GM12878 (cell line): ENCODE data around the gene A3GALT2. TPM values are rescaled to one million over a fixed set of nuclear protein-coding genes. Genes with fewer than 3 reads are reported as not detected.

Experiments used
- ATAC-seq: fragments of 200-7000 bp; cut with Tn5 transposase; 3 replicates; pipeline ENCODE4 v1.9.1; 2020; ENCODE audit warnings: mild to moderate bottlenecking, moderate library complexity
- BruUV-seq: library from RNA; stranded (reverse); fragments of 400-500 nt; replicated peaks from 2 replicates; lab custom pipeline; 2021; lab: Mats Ljungman, UMichigan
- CTCF ChIA-PET: fragments of 300-600 bp; sonication (Branson Sonifier 250); formaldehyde crosslinking; extraction: SDS; loops from one replicate; lab custom pipeline; 2021; ENCODE audit warnings: inconsistent platforms; lab: Yijun Ruan, JAX
- POLR2A ChIA-PET: fragments of 350-600 bp; formaldehyde crosslinking; extraction: SDS; loops from one replicate; lab custom pipeline; 2021; ENCODE audit warnings: inconsistent platforms; lab: Charles Lee
- RAD21 ChIA-PET: fragments of 300-600 bp; sonication (Branson Sonifier 250); formaldehyde crosslinking; loops from one replicate; lab custom pipeline; 2023; ENCODE audit warnings: antibody characterized with exemption; ENCODE audit not compliant: unreplicated experiment; lab: Charles Lee
- SMC1A ChIA-PET: fragments of 300-600 bp; sonication (Branson Sonifier 250); formaldehyde crosslinking; loops from one replicate; lab custom pipeline; 2023; ENCODE audit not compliant: unreplicated experiment, uncharacterized antibody; lab: Charles Lee
- DNase-seq: peaks from one replicate; pipeline ENCODE4 v3.0.0-alpha.2; 2011; ENCODE audit warnings: low read depth, low spot score
- FAIRE-seq: peaks from 3 replicates; lab custom pipeline; 2011; peaks lifted over from hg19 to GRCh38; lab: Jason Lieb, UNC
- H2AFZ ChIP-seq: 2 replicates; pipeline ENCODE4 v1.6.0; 2011; ENCODE audit warnings: low read depth, low read length, control low read depth; ENCODE audit not compliant: control insufficient read depth
- H3K27ac ChIP-seq: 2 replicates; pipeline ENCODE4 v1.5.1; 2011; ENCODE audit warnings: control low read depth; ENCODE audit not compliant: control insufficient read depth, insufficient read depth
- H3K27me3 ChIP-seq, 2 experiments: replicated peaks in 1 of 2; 2 replicates each; pipeline versions ENCODE4 v1.6.0 to v1.6.1; 2011; ENCODE audit warnings: low read length in 1 of 2; ENCODE audit not compliant: control insufficient read depth in 2 of 2, insufficient read depth in 2 of 2
- H3K36me3 ChIP-seq, 2 experiments: 2 replicates each; pipeline ENCODE4 v1.5.1; 2011; ENCODE audit warnings: low read length in 1 of 2; ENCODE audit not compliant: control insufficient read depth in 2 of 2, insufficient read depth in 2 of 2
- H3K4me1 ChIP-seq: 2 replicates; pipeline ENCODE4 v1.6.1; 2011; ENCODE audit warnings: mild to moderate bottlenecking, low read length, moderate library complexity, mixed read lengths; ENCODE audit not compliant: control insufficient read depth, insufficient read depth
- H3K4me2 ChIP-seq: 2 replicates; pipeline ENCODE4 v1.6.0; 2011; ENCODE audit warnings: control low read depth; ENCODE audit not compliant: control insufficient read depth, insufficient read depth
- H3K4me3 ChIP-seq: fragments of 200-600 bp; sonication (generic); 2 replicates; pipeline ENCODE4 v1.5.1; 2016
- H3K79me2 ChIP-seq: 2 replicates; pipeline ENCODE4 v1.6.0; 2011; ENCODE audit warnings: low read length; ENCODE audit not compliant: control insufficient read depth, insufficient read depth
- H3K9ac ChIP-seq: 2 replicates; pipeline ENCODE4 v1.8.0; 2011; ENCODE audit warnings: low read length, control low read depth, mixed read lengths; ENCODE audit not compliant: control insufficient read depth, insufficient read depth
- H3K9me3 ChIP-seq: replicated peaks from 3 replicates; pipeline ENCODE4 v1.5.1; 2011; ENCODE audit warnings: mild to moderate bottlenecking, low read length; ENCODE audit not compliant: control insufficient read depth, insufficient read depth
- H4K20me1 ChIP-seq: 2 replicates; pipeline ENCODE4 v1.6.0; 2011; ENCODE audit not compliant: control insufficient read depth, insufficient read depth
- DPF2 ChIP-seq: fragments of 450-650 bp; IDR thresholded peaks from 2 replicates; pipeline ENCODE4 v1.6.1; 2017; ENCODE audit warnings: mild to moderate bottlenecking
- EED ChIP-seq: sonication (generic); IDR thresholded peaks from 2 replicates; pipeline ENCODE4 v1.6.1; 2016; ENCODE audit warnings: antibody characterized with exemption, low read depth
- FOXK2 ChIP-seq: fragments of 450-650 bp; IDR thresholded peaks from 2 replicates; pipeline ENCODE4 v1.6.1; 2017; ENCODE audit warnings: mild to moderate bottlenecking, moderate library complexity
- MEF2A ChIP-seq: IDR thresholded peaks from 2 replicates; pipeline ENCODE4 v1.6.1; 2011; ENCODE audit warnings: low read depth, mild to moderate bottlenecking, low read length, moderate library complexity; ENCODE audit not compliant: insufficient read depth
- NFYB ChIP-seq: IDR thresholded peaks from 2 replicates; pipeline ENCODE4 v1.6.1; 2011; ENCODE audit warnings: low read depth, mild to moderate bottlenecking, low read length, improper control_type of control experiment, moderate library complexity; ENCODE audit not compliant: insufficient read depth
- NRF1 ChIP-seq: conservative IDR thresholded peaks from 2 replicates; pipeline ENCODE4 v1.6.1; 2011; ENCODE audit warnings: mild to moderate bottlenecking, low read depth, low read length, improper control_type of control experiment
- POLR2AphosphoS5 ChIP-seq: IDR thresholded peaks from 2 replicates; pipeline ENCODE4 v1.6.1; 2011; ENCODE audit warnings: mild to moderate bottlenecking, low read length, inconsistent platforms
- POU2F2 ChIP-seq: IDR thresholded peaks from 3 replicates; pipeline ENCODE4 v1.6.1; 2011; ENCODE audit warnings: low read depth, mild to moderate bottlenecking, low read length, borderline replicate concordance
- RUNX3 ChIP-seq: IDR thresholded peaks from 2 replicates; pipeline ENCODE4 v1.6.1; 2012; ENCODE audit warnings: low read length, inconsistent platforms
- SMAD1 ChIP-seq: fragments of 450-650 bp; IDR thresholded peaks from 2 replicates; pipeline ENCODE4 v1.6.1; 2018; ENCODE audit warnings: mild to moderate bottlenecking, low read depth; ENCODE audit not compliant: partially characterized antibody
- ZNF274 ChIP-seq: IDR thresholded peaks from one replicate; pipeline ENCODE4 v1.8.0; 2011; ENCODE audit not compliant: insufficient read length, insufficient read depth
- WGBS: methylation state at CpG from one replicate; pipeline ENCODE4 v1.1.6; 2016; ENCODE audit warnings: low lambda C conversion rate; ENCODE audit not compliant: insufficient replicate concordance, insufficient coverage; ENCODE audit errors: missing lambda C conversion rate; 5-methylcytosine and 5-hydroxymethylcytosine counted together
- in situ Hi-C: fragments of 300-500 bp; cut with MboI; formaldehyde crosslinking; loops from 9 replicates; pipeline ENCODE4 v1.14.3; 2018; ENCODE audit warnings: mixed read lengths
- intact Hi-C: fragments of 100-400 bp; cut with micrococcal nuclease; formaldehyde crosslinking; loops from one replicate; pipeline ENCODE4 v1.14.2; 2022; ENCODE audit not compliant: unreplicated experiment
- polyA plus RNA-seq, 11 experiments: library from polyadenylated mRNA; depleted of rRNA in 4 of 11; unstranded in 6 of 11; stranded (reverse) in 5 of 11; fragments of >200 nt; fragmentation: Nextera tagmentation in 4 of 11; fragmentation: Illumina TruSeq in 1 of 11; extraction: Ambion mirVana in 4 of 11; extraction: Trizol in 1 of 11; gene quantifications; 1 replicate in 1 of 11; 2 replicates in 10 of 11; pipeline versions ENCODE4 v1.2.1 to v1.2.3, GENCODE V29; 2011 to 2016; ENCODE audit warnings: inconsistent platforms in 2 of 11, missing spikeins in 2 of 11, low read depth in 1 of 11
- total RNA-seq, 4 experiments: library from RNA; depleted of rRNA in 3 of 4; stranded (reverse); fragments of >200 nt in 3 of 4; fragmentation: Illumina TruSeq in 1 of 4; extraction: Trizol in 1 of 4; gene quantifications; 2 replicates each; pipeline versions ENCODE4 v1.2.1 to v1.2.3, GENCODE V29; 2013 to 2021
- TF ChIP-seq, protein P1 (sequence below): IDR thresholded peaks from 2 replicates; pipeline ENCODE4 v1.6.1; 2011; ENCODE audit warnings: borderline replicate concordance, low read depth, mild to moderate bottlenecking, moderate library complexity, low read length; ENCODE audit not compliant: insufficient read depth, poor library complexity, severe bottlenecking
- TF ChIP-seq, protein P2 (sequence below): fragments of 450-650 bp; IDR thresholded peaks from 2 replicates; pipeline ENCODE4 v1.6.1; 2016; ENCODE audit warnings: mild to moderate bottlenecking, moderate library complexity, borderline replicate concordance
- TF ChIP-seq, protein P3 (sequence below): fragments of 450-650 bp; IDR thresholded peaks from 2 replicates; pipeline ENCODE4 v1.6.1; 2018; ENCODE audit warnings: mild to moderate bottlenecking, low read depth, moderate library complexity; ENCODE audit not compliant: partially characterized antibody
- TF ChIP-seq, protein P4 (sequence below): fragments of 450-650 bp; IDR thresholded peaks from 2 replicates; pipeline ENCODE4 v1.6.1; 2014; ENCODE audit warnings: mild to moderate bottlenecking

Gene A3GALT2
- total and polyA plus RNA-seq, 10 of the 15 experiments (the other 5 are each of a cell fraction or from before 2014, with no cell fraction given): not detected

DNA sequence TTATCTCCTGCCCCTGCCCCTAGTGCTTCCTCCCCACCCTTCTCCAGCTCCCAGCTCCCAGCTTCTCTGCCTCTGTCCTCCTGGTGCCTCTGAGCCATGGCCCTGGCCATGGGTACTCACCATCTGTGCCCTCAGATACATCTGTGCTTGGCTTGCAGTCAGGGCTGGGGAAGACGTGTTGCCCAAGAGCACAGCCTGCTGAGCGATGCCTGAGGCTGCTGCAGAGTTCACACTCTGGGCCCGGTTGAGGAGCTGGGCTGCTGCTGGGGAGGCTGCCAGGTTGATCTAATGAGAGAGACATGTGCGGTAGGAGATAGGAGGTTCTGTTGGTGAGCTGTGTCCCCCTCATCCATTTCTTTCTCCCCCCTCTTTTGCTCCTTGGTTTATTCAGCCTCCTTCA is 49.4 kb upstream of the A3GALT2 start:
- POLR2A ChIA-PET: no interaction called here

More for the DNA sequence above, 49.4 kb upstream of the A3GALT2 start:
- Histone ChIP-seq H3K4me3 (no peak overlapping the region), H4K20me1 (no peaks in the 10 kb centered on the region), H3K9me3 (no peaks in the 10 kb centered on the region), H2AFZ (no peak overlapping the region), H3K36me3 (no peaks in the 10 kb centered on the region), H3K27me3 (peaks cover 0 to 6% of the 10 kb centered on the region in 2 experiments; a peak in 1 of 4 replicates), H3K9ac (no peak overlapping the region), H3K27ac (no peak overlapping the region), H3K4me2 (no peak overlapping the region), H3K79me2 (no peaks in the 10 kb centered on the region), H3K4me1 (no peaks in the 10 kb centered on the region)
- no peak for ATAC-seq
- ChIA-PET SMC1A (interaction anchor here (0.7 to 3.3 kb wide), 3 partner anchors 30 to 101 kb away, joined by 4 to 17 read pairs (median 4); partner anchors contain the start of gene ZSCAN20), RAD21 (interaction anchor here (3.1 kb wide), 2 partner anchors 75 to 101 kb away, joined by 11 read pairs; no protein-coding TSS in a partner anchor), CTCF (interaction anchor here (1.4 to 2.5 kb wide), 3 partner anchors 75 to 101 kb away, joined by 5 to 16 read pairs (median 6); partner anchors contain the start of gene ZSCAN20)
- WGBS: 59% methylated on average over 4 of the region's 4 CpGs
- intact Hi-C loops: no loop called here
- BruUV-seq: no TSS peak
- in situ Hi-C loops: no loop called here
- no peak for FAIRE-seq
- DNase-seq: no peak
- TF ChIP-seq NFYB (no peak), POLR2AphosphoS5 (no peak), RUNX3 (no peak), POU2F2 (no peak), NRF1 (no peak), EED (no peak), ZNF274 (no peak), FOXK2 (no peak), MEF2A (no peak), SMAD1 (no peak), DPF2 (no peak)
- TF ChIP-seq, protein P1, sequence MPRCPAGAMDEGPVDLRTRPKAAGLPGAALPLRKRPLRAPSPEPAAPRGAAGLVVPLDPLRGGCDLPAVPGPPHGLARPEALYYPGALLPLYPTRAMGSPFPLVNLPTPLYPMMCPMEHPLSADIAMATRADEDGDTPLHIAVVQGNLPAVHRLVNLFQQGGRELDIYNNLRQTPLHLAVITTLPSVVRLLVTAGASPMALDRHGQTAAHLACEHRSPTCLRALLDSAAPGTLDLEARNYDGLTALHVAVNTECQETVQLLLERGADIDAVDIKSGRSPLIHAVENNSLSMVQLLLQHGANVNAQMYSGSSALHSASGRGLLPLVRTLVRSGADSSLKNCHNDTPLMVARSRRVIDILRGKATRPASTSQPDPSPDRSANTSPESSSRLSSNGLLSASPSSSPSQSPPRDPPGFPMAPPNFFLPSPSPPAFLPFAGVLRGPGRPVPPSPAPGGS: no peak
- TF ChIP-seq, protein P2, sequence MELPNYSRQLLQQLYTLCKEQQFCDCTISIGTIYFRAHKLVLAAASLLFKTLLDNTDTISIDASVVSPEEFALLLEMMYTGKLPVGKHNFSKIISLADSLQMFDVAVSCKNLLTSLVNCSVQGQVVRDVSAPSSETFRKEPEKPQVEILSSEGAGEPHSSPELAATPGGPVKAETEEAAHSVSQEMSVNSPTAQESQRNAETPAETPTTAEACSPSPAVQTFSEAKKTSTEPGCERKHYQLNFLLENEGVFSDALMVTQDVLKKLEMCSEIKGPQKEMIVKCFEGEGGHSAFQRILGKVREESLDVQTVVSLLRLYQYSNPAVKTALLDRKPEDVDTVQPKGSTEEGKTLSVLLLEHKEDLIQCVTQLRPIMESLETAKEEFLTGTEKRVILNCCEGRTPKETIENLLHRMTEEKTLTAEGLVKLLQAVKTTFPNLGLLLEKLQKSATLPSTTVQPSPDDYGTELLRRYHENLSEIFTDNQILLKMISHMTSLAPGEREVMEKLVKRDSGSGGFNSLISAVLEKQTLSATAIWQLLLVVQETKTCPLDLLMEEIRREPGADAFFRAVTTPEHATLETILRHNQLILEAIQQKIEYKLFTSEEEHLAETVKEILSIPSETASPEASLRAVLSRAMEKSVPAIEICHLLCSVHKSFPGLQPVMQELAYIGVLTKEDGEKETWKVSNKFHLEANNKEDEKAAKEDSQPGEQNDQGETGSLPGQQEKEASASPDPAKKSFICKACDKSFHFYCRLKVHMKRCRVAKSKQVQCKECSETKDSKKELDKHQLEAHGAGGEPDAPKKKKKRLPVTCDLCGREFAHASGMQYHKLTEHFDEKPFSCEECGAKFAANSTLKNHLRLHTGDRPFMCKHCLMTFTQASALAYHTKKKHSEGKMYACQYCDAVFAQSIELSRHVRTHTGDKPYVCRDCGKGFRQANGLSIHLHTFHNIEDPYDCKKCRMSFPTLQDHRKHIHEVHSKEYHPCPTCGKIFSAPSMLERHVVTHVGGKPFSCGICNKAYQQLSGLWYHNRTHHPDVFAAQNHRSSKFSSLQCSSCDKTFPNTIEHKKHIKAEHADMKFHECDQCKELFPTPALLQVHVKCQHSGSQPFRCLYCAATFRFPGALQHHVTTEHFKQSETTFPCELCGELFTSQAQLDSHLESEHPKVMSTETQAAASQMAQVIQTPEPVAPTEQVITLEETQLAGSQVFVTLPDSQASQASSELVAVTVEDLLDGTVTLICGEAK: no peak
- TF ChIP-seq, protein P3, sequence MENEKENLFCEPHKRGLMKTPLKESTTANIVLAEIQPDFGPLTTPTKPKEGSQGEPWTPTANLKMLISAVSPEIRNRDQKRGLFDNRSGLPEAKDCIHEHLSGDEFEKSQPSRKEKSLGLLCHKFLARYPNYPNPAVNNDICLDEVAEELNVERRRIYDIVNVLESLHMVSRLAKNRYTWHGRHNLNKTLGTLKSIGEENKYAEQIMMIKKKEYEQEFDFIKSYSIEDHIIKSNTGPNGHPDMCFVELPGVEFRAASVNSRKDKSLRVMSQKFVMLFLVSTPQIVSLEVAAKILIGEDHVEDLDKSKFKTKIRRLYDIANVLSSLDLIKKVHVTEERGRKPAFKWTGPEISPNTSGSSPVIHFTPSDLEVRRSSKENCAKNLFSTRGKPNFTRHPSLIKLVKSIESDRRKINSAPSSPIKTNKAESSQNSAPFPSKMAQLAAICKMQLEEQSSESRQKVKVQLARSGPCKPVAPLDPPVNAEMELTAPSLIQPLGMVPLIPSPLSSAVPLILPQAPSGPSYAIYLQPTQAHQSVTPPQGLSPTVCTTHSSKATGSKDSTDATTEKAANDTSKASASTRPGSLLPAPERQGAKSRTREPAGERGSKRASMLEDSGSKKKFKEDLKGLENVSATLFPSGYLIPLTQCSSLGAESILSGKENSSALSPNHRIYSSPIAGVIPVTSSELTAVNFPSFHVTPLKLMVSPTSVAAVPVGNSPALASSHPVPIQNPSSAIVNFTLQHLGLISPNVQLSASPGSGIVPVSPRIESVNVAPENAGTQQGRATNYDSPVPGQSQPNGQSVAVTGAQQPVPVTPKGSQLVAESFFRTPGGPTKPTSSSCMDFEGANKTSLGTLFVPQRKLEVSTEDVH: no peak
- TF ChIP-seq, protein P4, sequence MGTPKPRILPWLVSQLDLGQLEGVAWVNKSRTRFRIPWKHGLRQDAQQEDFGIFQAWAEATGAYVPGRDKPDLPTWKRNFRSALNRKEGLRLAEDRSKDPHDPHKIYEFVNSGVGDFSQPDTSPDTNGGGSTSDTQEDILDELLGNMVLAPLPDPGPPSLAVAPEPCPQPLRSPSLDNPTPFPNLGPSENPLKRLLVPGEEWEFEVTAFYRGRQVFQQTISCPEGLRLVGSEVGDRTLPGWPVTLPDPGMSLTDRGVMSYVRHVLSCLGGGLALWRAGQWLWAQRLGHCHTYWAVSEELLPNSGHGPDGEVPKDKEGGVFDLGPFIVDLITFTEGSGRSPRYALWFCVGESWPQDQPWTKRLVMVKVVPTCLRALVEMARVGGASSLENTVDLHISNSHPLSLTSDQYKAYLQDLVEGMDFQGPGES: no peak
